Kidney epithelial cell (primary cell): ENCODE results near the gene RAD51B. TPM values are rescaled to one million over a fixed set of nuclear protein-coding genes. Genes with fewer than 3 reads are reported as not detected.

ENCODE experiments used
- DNase-seq: peaks from one replicate; pipeline ENCODE4 v3.0.0-alpha.2; 2010; ENCODE audit warnings: low read depth
- H3K27me3 ChIP-seq: 2 replicates; pipeline ENCODE4 v1.6.0; 2011; ENCODE audit warnings: low read length; ENCODE audit not compliant: control insufficient read depth, insufficient read depth
- H3K36me3 ChIP-seq: 2 replicates; pipeline ENCODE4 v1.5.1; 2011; ENCODE audit warnings: low read length; ENCODE audit not compliant: control insufficient read depth, insufficient read depth
- H3K4me3 ChIP-seq: 2 replicates; pipeline ENCODE4 v1.5.1; 2011; ENCODE audit warnings: low read depth, mild to moderate bottlenecking, control low read depth, low read length
- total RNA-seq: library from RNA; depleted of rRNA; stranded (reverse); fragments of >200 nt; gene quantifications from 2 replicates; pipeline ENCODE4 v1.2.3, GENCODE V29; 2015
- TF ChIP-seq, protein P1 (sequence below): IDR thresholded peaks from 2 replicates; pipeline ENCODE4 v1.5.1; 2011; ENCODE audit warnings: mild to moderate bottlenecking, moderate library complexity, low read length, control low read depth, inconsistent platforms; ENCODE audit not compliant: insufficient read depth, poor library complexity, severe bottlenecking

Gene RAD51B
- 7.6 and 9.5 TPM in 2 replicates for total RNA-seq

DNA sequence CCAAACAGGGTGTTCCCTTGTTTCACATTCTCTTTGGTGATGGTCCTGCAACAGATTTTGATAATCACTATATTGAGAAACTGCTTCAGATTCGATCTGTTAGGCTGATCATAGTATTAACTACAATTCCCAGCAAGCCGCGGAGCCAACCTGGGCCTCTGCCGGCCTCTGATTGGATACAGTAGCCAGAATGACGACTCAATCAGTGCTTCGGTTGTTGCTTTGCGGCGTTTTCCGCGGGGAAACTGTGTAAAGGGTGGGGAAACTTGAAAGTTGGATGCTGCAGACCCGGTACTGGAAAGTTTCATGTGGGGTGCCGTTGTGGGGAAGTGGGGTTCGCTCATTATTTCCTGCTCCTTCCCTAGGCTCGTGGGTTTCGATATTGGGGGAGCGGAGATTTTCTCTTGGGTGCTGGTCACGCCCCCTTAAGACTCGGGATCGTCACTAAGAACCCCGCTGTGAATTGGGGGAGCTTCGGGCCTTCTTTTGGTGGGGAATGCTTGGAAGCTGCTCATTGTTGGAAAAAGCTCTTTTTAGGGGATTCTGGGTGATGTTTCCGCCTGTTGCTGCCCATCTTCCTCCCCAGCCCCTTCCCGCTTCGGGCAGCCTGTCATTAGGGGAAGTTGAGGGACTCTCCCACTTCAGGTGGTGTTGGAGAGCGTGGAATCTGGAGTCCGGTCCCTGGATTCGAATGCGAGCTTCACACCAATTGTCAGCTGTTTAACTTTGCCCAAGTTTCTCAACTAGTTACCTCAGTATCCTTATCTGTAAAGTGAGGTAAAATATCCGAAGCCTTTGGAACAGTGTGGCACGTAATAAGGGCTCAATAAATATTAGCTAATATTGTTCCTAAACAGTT, at the start of gene RAD51B:
Gene RAD51B, plus strand, starts transcription at position 217 of the 859 bp plus-strand sequence.
- TF ChIP-seq, protein P1, sequence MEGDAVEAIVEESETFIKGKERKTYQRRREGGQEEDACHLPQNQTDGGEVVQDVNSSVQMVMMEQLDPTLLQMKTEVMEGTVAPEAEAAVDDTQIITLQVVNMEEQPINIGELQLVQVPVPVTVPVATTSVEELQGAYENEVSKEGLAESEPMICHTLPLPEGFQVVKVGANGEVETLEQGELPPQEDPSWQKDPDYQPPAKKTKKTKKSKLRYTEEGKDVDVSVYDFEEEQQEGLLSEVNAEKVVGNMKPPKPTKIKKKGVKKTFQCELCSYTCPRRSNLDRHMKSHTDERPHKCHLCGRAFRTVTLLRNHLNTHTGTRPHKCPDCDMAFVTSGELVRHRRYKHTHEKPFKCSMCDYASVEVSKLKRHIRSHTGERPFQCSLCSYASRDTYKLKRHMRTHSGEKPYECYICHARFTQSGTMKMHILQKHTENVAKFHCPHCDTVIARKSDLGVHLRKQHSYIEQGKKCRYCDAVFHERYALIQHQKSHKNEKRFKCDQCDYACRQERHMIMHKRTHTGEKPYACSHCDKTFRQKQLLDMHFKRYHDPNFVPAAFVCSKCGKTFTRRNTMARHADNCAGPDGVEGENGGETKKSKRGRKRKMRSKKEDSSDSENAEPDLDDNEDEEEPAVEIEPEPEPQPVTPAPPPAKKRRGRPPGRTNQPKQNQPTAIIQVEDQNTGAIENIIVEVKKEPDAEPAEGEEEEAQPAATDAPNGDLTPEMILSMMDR: no peak
- Histone ChIP-seq H3K36me3 (no peaks in the 10 kb centered on the region), H3K27me3 (no peaks in the 10 kb centered on the region), H3K4me3 (peak within 1 kb of the TSS; percentile 82)
- peak; percentile 35 for DNase-seq

DNA sequence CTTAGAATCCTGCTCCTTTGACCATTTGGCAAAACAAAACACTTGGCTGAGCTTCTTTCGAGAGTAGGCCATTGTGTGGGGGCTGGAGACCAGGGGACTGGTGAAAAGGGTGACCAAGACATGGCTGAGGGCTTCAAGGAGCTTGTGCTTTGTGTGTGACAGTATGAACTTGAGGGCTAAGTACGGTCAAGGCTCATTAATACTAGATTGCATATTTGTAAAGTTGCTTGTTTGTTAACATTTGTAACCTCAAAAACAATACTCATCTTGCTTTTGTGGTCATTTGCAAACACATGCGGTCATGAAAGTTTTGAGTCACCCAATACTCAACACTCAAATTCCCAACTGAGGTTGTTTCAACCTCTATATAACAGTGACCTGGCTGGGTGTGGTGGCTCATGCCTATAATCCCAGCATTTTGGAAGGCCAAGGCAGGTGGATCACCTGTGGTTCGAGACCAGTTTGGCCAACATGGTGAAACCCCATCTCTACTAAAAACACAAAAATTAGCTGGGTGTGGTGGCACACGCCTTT, 45.7 kb upstream of the RAD51B start:
- Histone ChIP-seq H3K36me3 (peaks cover 2% of the 10 kb centered on the region), H3K27me3 (no peaks in the 10 kb centered on the region), H3K4me3 (no peak overlapping the region)
- DNase-seq: no peak
- TF ChIP-seq, protein P1: no peak

DNA sequence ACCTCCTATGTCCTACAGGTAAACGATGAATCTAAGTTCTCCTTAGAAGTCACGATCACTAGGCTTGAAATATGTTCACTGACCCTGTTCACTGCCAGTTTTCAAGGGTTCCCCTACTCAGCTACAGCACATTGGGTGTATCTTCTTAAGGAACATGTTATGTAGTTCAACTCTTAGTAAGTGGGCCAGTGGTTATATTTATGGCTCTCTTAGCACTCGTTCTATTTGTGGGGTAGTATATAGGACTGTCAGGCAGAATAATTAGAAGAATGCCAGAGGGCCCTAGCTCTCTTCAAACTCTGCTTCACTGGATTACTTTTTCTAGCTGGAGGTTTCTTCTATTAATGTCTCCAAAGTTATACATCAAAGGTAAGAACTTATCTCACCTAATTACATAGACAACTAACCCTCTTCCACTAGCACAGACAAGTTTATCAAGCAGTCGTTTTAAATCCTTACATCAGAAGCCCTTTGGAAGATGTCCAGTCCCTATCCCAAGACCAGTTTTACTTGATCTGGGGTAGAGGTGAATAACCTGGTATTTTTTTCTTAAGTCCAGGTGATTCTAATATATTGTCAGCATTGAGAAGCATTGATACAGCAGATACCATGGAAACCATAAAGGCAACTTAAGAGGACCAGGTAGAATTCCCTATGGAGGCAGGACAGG, 42.8 kb upstream of the RAD51B start:
- H3K36me3 ChIP-seq: peaks cover 2% of the 10 kb centered on the region
- no peak for DNase-seq

DNA sequence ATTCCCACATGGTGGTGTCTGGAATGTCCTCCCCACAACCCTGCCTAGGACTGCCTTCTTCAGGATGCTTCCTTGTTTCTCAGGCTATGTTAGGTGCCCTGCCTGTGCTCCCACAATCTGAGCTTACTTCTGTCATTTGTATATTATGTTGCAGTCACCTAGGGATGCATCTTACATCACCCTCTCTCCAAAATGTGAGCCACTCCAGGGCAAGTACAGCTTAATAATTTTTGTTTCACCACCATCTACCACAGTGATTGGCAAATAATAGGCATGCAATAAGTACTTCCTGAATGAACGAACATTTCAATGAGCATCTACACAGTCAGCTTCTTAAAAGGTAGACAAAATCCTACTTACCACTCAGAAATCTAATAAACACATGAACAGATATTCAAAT, 40.8 kb upstream of the RAD51B start:
- TF ChIP-seq, protein P1: no peak
- H3K4me3 ChIP-seq: no peak overlapping the region
- no peaks in the 10 kb centered on the region for H3K27me3 ChIP-seq
- H3K36me3 ChIP-seq: peaks cover 1% of the 10 kb centered on the region
- no peak for DNase-seq

More for the DNA sequence above, 42.8 kb upstream of the RAD51B start:
- H3K4me3 ChIP-seq: no peak overlapping the region
- no peaks in the 10 kb centered on the region for H3K27me3 ChIP-seq
- TF ChIP-seq, protein P1: no peak

DNA sequence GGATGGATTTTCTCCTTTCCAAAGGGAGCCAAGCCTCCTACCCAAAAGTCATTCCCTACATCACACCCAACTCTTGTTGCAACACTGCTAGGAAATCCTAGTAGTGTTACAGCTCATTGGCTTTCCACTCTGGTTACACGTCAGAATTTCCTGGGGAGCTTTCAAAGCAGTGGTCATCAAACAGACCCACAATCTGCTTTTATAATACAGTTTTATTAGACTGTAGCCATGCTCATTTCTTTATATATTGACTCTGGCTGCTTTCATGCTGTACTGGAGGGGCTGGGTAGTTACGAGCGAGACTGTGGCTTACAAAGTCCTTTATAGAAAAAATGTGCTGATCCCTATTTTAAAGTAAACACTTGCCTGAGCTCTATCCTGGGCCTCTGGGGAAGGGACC, 37.5 kb upstream of the RAD51B start:
- TF ChIP-seq, protein P1: no peak
- DNase-seq: no peak
- Histone ChIP-seq H3K36me3 (peaks cover 3% of the 10 kb centered on the region), H3K27me3 (no peaks in the 10 kb centered on the region), H3K4me3 (no peak overlapping the region)
